Hepatocyte (in vitro differentiated cells): ENCODE results near the gene RCAN2. TPM values are rescaled to one million over a fixed set of nuclear protein-coding genes. Genes with fewer than 3 reads are reported as not detected.

ENCODE experiments used
- DNase-seq: peaks from one replicate; pipeline ENCODE4 v3.0.0-alpha.2; 2016; ENCODE audit warnings: low spot score
- H2AFZ ChIP-seq: fragments of 200-600 bp; sonication (generic); 2 replicates; pipeline ENCODE4 v1.6.0; 2016; ENCODE audit warnings: antibody characterized with exemption, mild to moderate bottlenecking
- H3K27ac ChIP-seq: fragments of 200-600 bp; sonication (generic); 2 replicates; pipeline ENCODE4 v1.5.1; 2016; ENCODE audit warnings: mild to moderate bottlenecking
- H3K27me3 ChIP-seq: fragments of 200-600 bp; sonication (generic); 2 replicates; pipeline ENCODE4 v1.6.1; 2016
- H3K36me3 ChIP-seq: fragments of 200-600 bp; sonication (generic); replicated peaks from 2 replicates; pipeline ENCODE4 v1.5.1; 2016; ENCODE audit warnings: low read depth; ENCODE audit not compliant: insufficient read depth
- H3K4me1 ChIP-seq: fragments of 200-600 bp; sonication (generic); 2 replicates; pipeline ENCODE4 v1.5.1; 2016; ENCODE audit warnings: mild to moderate bottlenecking, moderate library complexity; ENCODE audit not compliant: insufficient read depth
- H3K4me2 ChIP-seq: fragments of 200-600 bp; sonication (generic); 2 replicates; pipeline ENCODE4 v1.6.0; 2016
- H3K4me3 ChIP-seq: fragments of 200-600 bp; sonication (generic); 2 replicates; pipeline ENCODE4 v1.5.1; 2016; ENCODE audit warnings: mild to moderate bottlenecking
- H3K79me2 ChIP-seq: fragments of 200-600 bp; sonication (generic); 2 replicates; pipeline ENCODE4 v1.6.0; 2017; ENCODE audit warnings: mild to moderate bottlenecking
- H3K9me2 ChIP-seq: fragments of 200-600 bp; sonication (generic); replicated peaks from 2 replicates; pipeline ENCODE4 v1.6.0; 2017; ENCODE audit warnings: mild to moderate bottlenecking; ENCODE audit not compliant: insufficient read depth
- H3K9me3 ChIP-seq: fragments of 200-600 bp; sonication (generic); 2 replicates; pipeline ENCODE4 v1.5.1; 2016; ENCODE audit warnings: low read depth, mild to moderate bottlenecking
- H4K20me1 ChIP-seq: fragments of 200-600 bp; sonication (generic); 2 replicates; pipeline ENCODE4 v1.6.0; 2016; ENCODE audit warnings: mild to moderate bottlenecking; ENCODE audit not compliant: insufficient read depth, poor library complexity, severe bottlenecking
- CTCF ChIP-seq: fragments of 200-600 bp; sonication (generic); IDR thresholded peaks from 2 replicates; pipeline ENCODE4 v1.5.1; 2016; ENCODE audit warnings: antibody characterized with exemption, mild to moderate bottlenecking; ENCODE audit not compliant: poor library complexity
- EZH2 ChIP-seq: fragments of 200-600 bp; sonication (generic); IDR thresholded peaks from 2 replicates; pipeline ENCODE4 v1.6.1; 2016; ENCODE audit warnings: antibody characterized with exemption, mild to moderate bottlenecking, borderline replicate concordance
- EZH2phosphoT487 ChIP-seq: fragments of 200-600 bp; sonication (generic); IDR thresholded peaks from one replicate; pipeline ENCODE4 v1.6.1; 2018; ENCODE audit warnings: antibody characterized with exemption, mild to moderate bottlenecking, low read depth, moderate library complexity; ENCODE audit not compliant: unreplicated experiment, severe bottlenecking
- WGBS: methylation state at CpG from one replicate; pipeline ENCODE4 v1.1.6; 2016; ENCODE audit warnings: low lambda C conversion rate; ENCODE audit errors: missing lambda C conversion rate; 5-methylcytosine and 5-hydroxymethylcytosine counted together
- polyA plus RNA-seq: library from polyadenylated mRNA; unstranded; fragments of >200 nt; fragmentation: Nextera tagmentation; extraction: Ambion mirVana; gene quantifications from 2 replicates; pipeline ENCODE4 v1.2.1, GENCODE V29; 2016
- total RNA-seq: library from RNA; depleted of rRNA; stranded (reverse); fragments of >200 nt; gene quantifications from 2 replicates; pipeline ENCODE4 v1.2.3, GENCODE V29; 2014

Gene RCAN2
- total and polyA plus RNA-seq, 2 experiments from 2014 or later: 5.0 to 6.6 TPM

DNA sequence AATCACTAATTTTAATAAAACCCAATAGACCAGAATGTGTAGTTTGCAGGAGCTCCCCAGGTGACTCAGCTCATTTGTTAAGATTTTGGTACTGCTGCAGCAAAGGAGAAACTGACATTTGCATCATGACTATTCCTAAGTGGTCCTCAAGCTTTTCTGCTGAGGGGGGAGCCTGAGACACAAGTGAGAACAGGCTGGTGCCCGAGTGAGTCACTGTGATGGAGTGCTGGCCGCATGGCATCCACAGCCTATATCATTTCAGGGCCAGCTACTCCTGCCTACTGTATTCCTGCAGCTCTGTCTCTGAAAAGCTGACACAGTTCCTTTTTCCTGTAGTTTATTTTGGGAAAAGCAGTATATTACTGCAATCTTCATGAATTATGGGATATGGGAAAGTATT, 206.8 kb downstream of the RCAN2 start:
- H3K9me2 ChIP-seq: no peaks in the 10 kb centered on the region
- WGBS: 85% methylated on average over 2 of the region's 2 CpGs
- H3K36me3 ChIP-seq: no peaks in the 10 kb centered on the region
- H3K4me3 ChIP-seq: no peak overlapping the region
- H4K20me1 ChIP-seq: no peaks in the 10 kb centered on the region
- H3K4me1 ChIP-seq: no peaks in the 10 kb centered on the region
- no peak overlapping the region for H3K27ac ChIP-seq
- H2AFZ ChIP-seq: no peak overlapping the region
- no peaks in the 10 kb centered on the region for H3K79me2 ChIP-seq
- no peak for DNase-seq
- no peaks in the 10 kb centered on the region for H3K27me3 ChIP-seq
- no peak overlapping the region for H3K4me2 ChIP-seq
- H3K9me3 ChIP-seq: no peaks in the 10 kb centered on the region
- TF ChIP-seq EZH2phosphoT487 (no peak), EZH2 (no peak), CTCF (no peak)

- Histone ChIP-seq H4K20me1 (no peaks in the 10 kb centered on the region), H3K79me2 (no peaks in the 10 kb centered on the region), H3K9me3 (no peaks in the 10 kb centered on the region), H3K4me1 (no peaks in the 10 kb centered on the region), H3K36me3 (no peaks in the 10 kb centered on the region), H3K4me2 (no peak overlapping the region), H3K27ac (no peak overlapping the region), H3K27me3 (no peaks in the 10 kb centered on the region), H3K4me3 (no peak overlapping the region), H3K9me2 (no peaks in the 10 kb centered on the region), H2AFZ (no peak overlapping the region)
- 86% methylated on average over 2 of the region's 2 CpGs for WGBS
- TF ChIP-seq EZH2phosphoT487: no peak
- no peak for TF ChIP-seq EZH2
- TF ChIP-seq CTCF: no peak
- no peak for DNase-seq
Measured at GRCh38 chr6:46281110-46281509, 210.1 kb downstream of the RCAN2 start.

DNA sequence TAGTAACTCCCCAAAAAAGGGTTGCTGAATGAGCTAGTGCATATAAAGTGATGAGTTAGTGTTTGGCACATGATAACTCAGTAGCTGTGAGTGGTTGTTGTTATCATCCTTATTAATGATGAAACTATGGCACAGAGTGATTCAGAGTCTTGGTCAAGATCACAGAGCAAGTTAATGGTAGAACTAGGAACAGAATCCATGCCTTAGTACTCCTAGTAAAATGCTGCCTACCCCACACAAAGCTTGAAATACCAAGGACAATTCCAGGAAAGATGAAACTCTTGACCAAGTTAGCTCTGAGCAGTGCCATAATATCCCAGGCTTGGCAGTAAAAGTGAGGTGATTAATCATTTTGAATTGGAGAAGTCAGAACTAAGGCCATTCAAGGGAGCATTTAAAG, 211.4 kb downstream of the RCAN2 start:
- no peak overlapping the region for H3K4me3 ChIP-seq
- no peak overlapping the region for H3K4me2 ChIP-seq
- no peak for TF ChIP-seq EZH2
- no peak for TF ChIP-seq CTCF
- no peak for TF ChIP-seq EZH2phosphoT487
- H3K9me2 ChIP-seq: no peaks in the 10 kb centered on the region
- H2AFZ ChIP-seq: no peak overlapping the region
- no peaks in the 10 kb centered on the region for H3K27me3 ChIP-seq
- no peak for DNase-seq
- no peaks in the 10 kb centered on the region for H3K36me3 ChIP-seq
- H3K4me1 ChIP-seq: no peaks in the 10 kb centered on the region
- no peak overlapping the region for H3K27ac ChIP-seq
- no peaks in the 10 kb centered on the region for H4K20me1 ChIP-seq
- no peaks in the 10 kb centered on the region for H3K9me3 ChIP-seq
- no peaks in the 10 kb centered on the region for H3K79me2 ChIP-seq

GRCh38 chr6:46276576-46277142, 214.6 kb downstream of the RCAN2 start:
- no peak overlapping the region for H3K4me3 ChIP-seq
- 81% methylated on average over 2 of the region's 2 CpGs for WGBS

More at GRCh38 chr6:46276576-46277142, 214.6 kb downstream of the RCAN2 start:
- no peaks in the 10 kb centered on the region for H3K9me2 ChIP-seq
- H3K9me3 ChIP-seq: no peaks in the 10 kb centered on the region
- TF ChIP-seq CTCF (no peak), EZH2 (no peak), EZH2phosphoT487 (no peak)
- H3K36me3 ChIP-seq: no peaks in the 10 kb centered on the region
- H4K20me1 ChIP-seq: no peaks in the 10 kb centered on the region
- no peak overlapping the region for H3K27ac ChIP-seq
- H3K27me3 ChIP-seq: no peaks in the 10 kb centered on the region
- H2AFZ ChIP-seq: no peak overlapping the region
- no peaks in the 10 kb centered on the region for H3K79me2 ChIP-seq
- no peak for DNase-seq
- H3K4me1 ChIP-seq: no peaks in the 10 kb centered on the region
- H3K4me2 ChIP-seq: no peak overlapping the region
